T-helper 1 cell treated with Interleukin-12 subunit alpha and Interleukin-12 subunit beta and Interleukin-4 antibody, amounts not matched to agents 30 μg/mL and 1 μg/mL, for 36 hours (primary cell): ENCODE results near the gene BLVRB.
A peak's percentile ranks its signal among the peaks of the same experiment; 100 is the strongest.
"Not testable (repeated sequence)": the region's sequence is repeated elsewhere in the genome, so short reads cannot be mapped to it uniquely, and the experiment has no call there.

Source experiments
- H3K27ac Mint-ChIP-seq: one replicate; pipeline ENCODE4 v1.8.0; 2021; ENCODE audit warnings: mild to moderate bottlenecking, mixed read lengths
- H3K27me3 Mint-ChIP-seq: one replicate; pipeline ENCODE4 v1.8.0; 2021; ENCODE audit warnings: low read depth, mixed read lengths
- H3K36me3 Mint-ChIP-seq: one replicate; pipeline ENCODE4 v1.8.0; 2021; ENCODE audit warnings: low read depth, mixed read lengths
- H3K4me1 Mint-ChIP-seq: one replicate; pipeline ENCODE4 v1.8.0; 2021; ENCODE audit warnings: low read depth, mixed read lengths
- H3K4me3 Mint-ChIP-seq: one replicate; pipeline ENCODE4 v1.8.0; 2021; ENCODE audit warnings: mild to moderate bottlenecking, moderate library complexity, mixed read lengths
- H3K9me3 Mint-ChIP-seq: one replicate; pipeline ENCODE4 v1.8.0; 2021; ENCODE audit warnings: mixed read lengths

BLVRB gene

DNA sequence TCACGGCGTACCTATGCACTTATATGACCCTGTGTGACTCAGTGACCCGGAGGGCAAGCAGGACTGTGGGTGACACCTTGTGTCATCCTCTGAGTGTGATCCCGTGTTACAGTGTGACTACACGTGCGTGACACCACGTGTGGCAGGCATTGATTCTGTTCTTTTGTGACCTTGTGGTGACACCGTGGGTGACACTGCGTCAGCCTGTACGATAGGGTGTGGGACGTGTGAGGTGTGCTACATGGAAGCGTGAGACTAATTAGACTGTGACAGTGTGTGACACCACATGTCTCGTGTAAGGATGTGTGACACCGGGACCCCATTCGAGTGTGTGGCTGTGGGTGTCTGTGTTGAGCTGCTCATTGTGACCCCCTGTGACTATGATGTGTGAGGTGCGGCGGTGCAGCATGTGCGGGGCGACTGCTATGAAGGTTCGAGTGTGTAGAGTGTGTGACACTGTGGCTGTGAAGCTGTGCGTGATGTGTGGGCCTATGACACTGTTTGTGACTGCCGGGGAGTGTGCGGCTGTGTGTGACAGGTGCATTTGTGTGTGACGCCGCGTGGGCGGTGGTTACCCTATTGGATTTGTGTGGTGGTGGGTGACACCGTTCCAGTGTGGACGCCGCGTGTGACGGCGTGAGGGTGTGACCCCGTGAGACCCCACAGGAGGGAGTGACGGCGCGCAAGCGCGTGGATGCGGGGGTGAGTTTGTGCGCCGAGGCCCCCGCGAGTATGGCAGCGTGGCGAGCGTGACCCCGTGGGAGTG lies 857 bp upstream of the BLVRB start:
- Mint-ChIP-seq H3K36me3 (peaks cover 6% of the 10 kb centered on the region), H3K27me3 (peaks cover 29% of the 10 kb centered on the region), H3K4me1 (peaks cover 20% of the 10 kb centered on the region), H3K27ac (peak overlapping the region; percentile 61), H3K4me3 (peak overlapping the region; percentile 80), H3K9me3 (no peaks in the 10 kb centered on the region)

- Mint-ChIP-seq H3K27me3 (peaks cover 29% of the 10 kb centered on the region), H3K36me3 (peaks cover 6% of the 10 kb centered on the region), H3K4me1 (peaks cover 20% of the 10 kb centered on the region), H3K27ac (peak overlapping the region; percentile 61), H3K9me3 (no peaks in the 10 kb centered on the region), H3K4me3 (peak overlapping the region; percentile 80)
Observed at GRCh38 chr19:40465025-40465556, 454 bp downstream of the BLVRB start.

GRCh38 chr19:40464059-40465024 lies 1.2 kb downstream of the BLVRB start:
- H3K9me3 Mint-ChIP-seq = no peaks in the 10 kb centered on the region
- peak overlapping the region; percentile 80 for H3K4me3 Mint-ChIP-seq
- H3K27me3 Mint-ChIP-seq = peaks cover 29% of the 10 kb centered on the region
- no peak overlapping the region for H3K27ac Mint-ChIP-seq
- H3K36me3 Mint-ChIP-seq = peaks cover 6% of the 10 kb centered on the region
- peaks cover 20% of the 10 kb centered on the region for H3K4me1 Mint-ChIP-seq

DNA sequence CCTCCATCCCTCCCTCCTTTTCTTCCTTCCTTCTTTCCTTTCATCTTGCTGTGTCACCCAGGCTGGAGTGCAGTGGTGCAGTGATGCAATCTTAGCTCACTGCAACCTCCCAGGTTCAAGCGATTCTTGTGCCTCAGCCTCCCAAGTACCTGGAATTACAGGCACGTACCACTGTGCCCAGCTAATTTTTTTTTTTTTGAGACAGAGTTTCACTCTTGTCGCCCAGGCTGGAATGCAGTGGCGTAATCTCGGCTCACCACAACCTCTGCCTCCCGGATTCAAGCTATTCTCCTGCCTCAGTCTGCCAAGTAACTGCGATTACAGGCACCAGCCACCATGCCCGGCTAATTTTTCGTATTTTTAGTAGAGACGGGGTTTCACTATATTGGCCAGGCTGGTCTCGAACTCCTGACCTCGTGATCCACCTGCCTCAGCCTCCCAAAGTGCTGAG lies 1.9 kb downstream of the BLVRB start:
- peaks cover 20% of the 10 kb centered on the region for H3K4me1 Mint-ChIP-seq
- not testable (repeated sequence) for H3K27ac Mint-ChIP-seq, H3K36me3 Mint-ChIP-seq, H3K9me3 Mint-ChIP-seq
- H3K27me3 Mint-ChIP-seq = peaks cover 22% of the 10 kb centered on the region
- H3K4me3 Mint-ChIP-seq = peak overlapping the region; percentile 25

DNA sequence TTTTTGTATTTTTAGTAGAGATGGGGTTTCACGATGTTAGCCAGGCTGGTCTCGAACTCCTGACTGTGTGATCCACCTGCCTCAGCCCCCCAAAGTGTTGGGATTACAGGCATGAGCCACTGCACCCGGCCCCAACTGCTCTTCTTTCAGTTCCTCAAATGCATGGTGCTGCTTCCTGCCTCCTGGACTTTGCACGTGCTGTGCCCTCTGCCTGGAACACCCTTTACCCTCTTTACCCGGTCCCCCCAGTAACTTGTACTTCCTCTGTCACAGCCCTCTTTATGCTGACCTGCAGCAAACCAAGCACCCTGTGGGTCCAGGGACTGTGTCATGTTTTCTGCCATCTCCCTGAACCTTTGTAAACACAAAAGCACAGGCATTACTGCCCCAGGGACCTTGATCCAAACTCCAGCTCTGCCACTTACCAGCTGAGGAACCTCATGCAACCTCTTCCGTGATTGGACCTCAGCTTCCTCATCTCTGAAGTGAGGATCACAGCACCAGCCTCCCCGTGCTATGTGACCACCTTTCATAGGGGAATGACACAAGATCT lies 3.8 kb downstream of the BLVRB start:
- Mint-ChIP-seq H3K9me3 (no peaks in the 10 kb centered on the region), H3K36me3 (peaks cover 6% of the 10 kb centered on the region), H3K4me3 (no peak overlapping the region), H3K4me1 (peaks cover 20% of the 10 kb centered on the region), H3K27me3 (peaks cover 10% of the 10 kb centered on the region), H3K27ac (no peak overlapping the region)

- Mint-ChIP-seq H3K36me3 (no peaks in the 10 kb centered on the region), H3K4me3 (no peak overlapping the region), H3K9me3 (no peaks in the 10 kb centered on the region), H3K27me3 (no peaks in the 10 kb centered on the region), H3K4me1 (peaks cover 9% of the 10 kb centered on the region), H3K27ac (no peak overlapping the region)
Observed at GRCh38 chr19:40460185-40460584, 5.4 kb downstream of the BLVRB start.

DNA sequence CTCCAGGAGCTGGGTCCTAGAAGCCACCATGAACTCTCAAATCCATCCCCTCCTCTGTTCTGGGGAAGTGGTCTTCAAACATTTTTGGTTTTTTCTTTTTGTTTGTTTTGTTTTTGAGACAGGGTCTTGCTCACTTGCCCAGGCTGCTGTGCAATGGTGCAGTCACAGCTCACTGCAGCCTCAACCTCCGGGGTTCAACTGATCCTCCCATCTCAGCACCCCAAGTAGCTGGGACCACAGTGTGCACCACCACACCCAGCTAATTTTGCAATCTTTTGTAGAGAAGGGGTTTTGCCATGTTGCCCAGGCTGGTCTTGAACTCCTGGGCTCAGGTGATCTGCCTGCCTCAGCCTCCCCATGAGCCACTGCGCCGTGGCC lies 7.0 kb downstream of the BLVRB start:
- Mint-ChIP-seq H3K4me3 (no peak overlapping the region), H3K9me3 (no peaks in the 10 kb centered on the region)

DNA sequence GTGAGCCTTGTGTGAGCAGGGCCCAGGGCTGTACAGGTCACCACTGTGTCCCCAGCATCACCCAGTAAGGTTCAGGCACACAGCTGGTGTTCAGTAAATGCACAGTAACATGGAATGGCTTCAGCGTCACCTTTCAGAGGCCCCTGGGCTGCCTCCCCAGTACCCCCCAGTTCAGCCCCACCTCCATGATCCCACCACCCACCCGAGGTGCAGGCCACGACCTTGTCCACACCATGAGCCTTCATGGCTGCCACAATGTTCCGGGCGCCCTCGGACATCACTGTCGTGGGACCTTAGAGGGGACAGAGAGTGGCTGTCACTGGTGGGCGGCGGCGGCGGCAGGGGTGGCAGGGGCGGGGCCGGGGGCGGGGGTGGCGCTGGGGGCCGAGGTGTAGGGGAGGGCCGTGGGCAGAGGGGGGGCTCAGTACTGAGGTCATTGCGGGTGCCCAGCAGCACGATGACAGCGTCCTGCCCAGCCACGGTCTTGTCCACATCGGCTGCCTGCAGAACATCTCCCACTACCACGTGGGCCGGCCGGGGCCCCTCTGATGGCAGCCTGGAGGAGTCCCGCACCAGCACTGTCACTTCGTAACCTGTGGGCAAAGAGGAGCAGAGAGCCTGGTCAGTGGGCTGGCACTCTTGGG lies 7.5 kb downstream of the BLVRB start:
- Mint-ChIP-seq H3K27me3 (no peaks in the 10 kb centered on the region), H3K36me3 (no peaks in the 10 kb centered on the region), H3K4me1 (peaks cover 5% of the 10 kb centered on the region), H3K9me3 (no peaks in the 10 kb centered on the region), H3K27ac (no peak overlapping the region), H3K4me3 (no peak overlapping the region)

More for the DNA sequence above, 7.0 kb downstream of the BLVRB start:
- H3K36me3 Mint-ChIP-seq = no peaks in the 10 kb centered on the region
- no peak overlapping the region for H3K27ac Mint-ChIP-seq
- H3K4me1 Mint-ChIP-seq = peaks cover 5% of the 10 kb centered on the region
- H3K27me3 Mint-ChIP-seq = no peaks in the 10 kb centered on the region

GRCh38 chr19:40457048-40457447 lies 8.5 kb downstream of the BLVRB start:
- H3K27ac Mint-ChIP-seq = no peak overlapping the region
- H3K9me3 Mint-ChIP-seq = no peaks in the 10 kb centered on the region
- H3K4me3 Mint-ChIP-seq = no peak overlapping the region
- H3K36me3 Mint-ChIP-seq = no peaks in the 10 kb centered on the region
- peaks cover 2% of the 10 kb centered on the region for H3K4me1 Mint-ChIP-seq
- H3K27me3 Mint-ChIP-seq = no peaks in the 10 kb centered on the region

GRCh38 chr19:40453943-40454342 lies 11.6 kb downstream of the BLVRB start:
- not testable (repeated sequence) for H3K36me3 Mint-ChIP-seq, H3K4me3 Mint-ChIP-seq, H3K27ac Mint-ChIP-seq, H3K4me1 Mint-ChIP-seq, H3K9me3 Mint-ChIP-seq, H3K27me3 Mint-ChIP-seq

- H3K27ac Mint-ChIP-seq = no peak overlapping the region
- no peaks in the 10 kb centered on the region for H3K27me3 Mint-ChIP-seq
- H3K9me3 Mint-ChIP-seq = no peaks in the 10 kb centered on the region
- peaks cover 2% of the 10 kb centered on the region for H3K36me3 Mint-ChIP-seq
- no peak overlapping the region for H3K4me3 Mint-ChIP-seq
- H3K4me1 Mint-ChIP-seq = no peaks in the 10 kb centered on the region
Observed at GRCh38 chr19:40453151-40453735, 12.3 kb downstream of the BLVRB start.

DNA sequence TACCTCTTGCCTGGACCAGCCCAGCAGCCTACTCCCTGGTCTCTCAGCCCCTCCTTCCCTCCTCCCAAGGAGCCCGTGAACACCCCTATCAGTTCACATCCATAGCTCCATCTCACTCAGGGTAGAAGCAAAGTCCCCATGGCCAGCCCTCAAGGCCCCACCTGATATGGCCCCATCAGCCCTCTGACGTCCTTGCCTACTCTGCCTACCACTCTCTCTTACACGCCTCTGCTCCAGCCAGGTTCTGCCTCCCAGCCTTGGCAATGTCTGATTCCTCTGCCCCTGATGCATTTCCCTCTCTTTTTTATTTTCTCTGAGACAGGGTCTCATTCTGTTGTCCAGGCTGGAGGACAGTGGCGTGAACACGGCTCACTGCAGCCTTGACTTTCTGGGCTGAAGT lies 13.5 kb downstream of the BLVRB start:
- no peaks in the 10 kb centered on the region for H3K9me3 Mint-ChIP-seq
- H3K36me3 Mint-ChIP-seq = peaks cover 2% of the 10 kb centered on the region
- no peak overlapping the region for H3K27ac Mint-ChIP-seq
- no peak overlapping the region for H3K4me3 Mint-ChIP-seq
- H3K27me3 Mint-ChIP-seq = no peaks in the 10 kb centered on the region
- H3K4me1 Mint-ChIP-seq = no peaks in the 10 kb centered on the region

DNA sequence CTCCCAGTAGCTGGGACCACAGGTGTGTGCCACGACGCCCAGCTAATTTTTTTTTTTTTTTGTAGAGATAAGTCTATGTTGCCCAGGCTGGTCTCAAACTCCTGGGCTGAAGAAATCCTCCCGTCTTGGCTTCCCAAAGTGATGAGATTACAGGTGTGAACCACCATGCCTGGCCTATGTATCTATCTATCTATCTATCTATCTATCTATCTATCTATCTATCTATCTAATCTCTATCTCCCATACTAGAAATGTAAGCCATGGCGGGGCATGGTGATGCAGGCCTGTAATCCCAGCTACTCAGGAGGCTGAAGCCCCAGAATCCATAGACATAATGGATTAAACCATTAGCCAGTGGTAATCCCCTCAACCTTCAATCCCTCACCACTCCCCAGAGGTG lies 14.9 kb downstream of the BLVRB start:
- Mint-ChIP-seq H3K27me3 (no peaks in the 10 kb centered on the region), H3K4me1 (no peaks in the 10 kb centered on the region), H3K4me3 (no peak overlapping the region)

GRCh38 chr19:40449506-40449905 lies 16.0 kb downstream of the BLVRB start:
- Mint-ChIP-seq H3K27me3 (no peaks in the 10 kb centered on the region), H3K9me3 (no peaks in the 10 kb centered on the region), H3K4me3 (no peak overlapping the region), H3K36me3 (peaks cover 2% of the 10 kb centered on the region), H3K4me1 (peaks cover 3% of the 10 kb centered on the region), H3K27ac (no peak overlapping the region)

More for the DNA sequence above, 14.9 kb downstream of the BLVRB start:
- no peak overlapping the region for H3K27ac Mint-ChIP-seq
- peaks cover 2% of the 10 kb centered on the region for H3K36me3 Mint-ChIP-seq
- H3K9me3 Mint-ChIP-seq = no peaks in the 10 kb centered on the region
